GM12872 (cell line): Measurements from ENCODE around the gene DLGAP1.

Source experiments
- CTCF ChIP-seq: IDR thresholded peaks from 3 replicates; pipeline ENCODE4 v1.5.1; 2011; ENCODE audit warnings: low read depth, mild to moderate bottlenecking, low read length, moderate library complexity; ENCODE audit not compliant: insufficient read depth

DLGAP1 gene

DNA sequence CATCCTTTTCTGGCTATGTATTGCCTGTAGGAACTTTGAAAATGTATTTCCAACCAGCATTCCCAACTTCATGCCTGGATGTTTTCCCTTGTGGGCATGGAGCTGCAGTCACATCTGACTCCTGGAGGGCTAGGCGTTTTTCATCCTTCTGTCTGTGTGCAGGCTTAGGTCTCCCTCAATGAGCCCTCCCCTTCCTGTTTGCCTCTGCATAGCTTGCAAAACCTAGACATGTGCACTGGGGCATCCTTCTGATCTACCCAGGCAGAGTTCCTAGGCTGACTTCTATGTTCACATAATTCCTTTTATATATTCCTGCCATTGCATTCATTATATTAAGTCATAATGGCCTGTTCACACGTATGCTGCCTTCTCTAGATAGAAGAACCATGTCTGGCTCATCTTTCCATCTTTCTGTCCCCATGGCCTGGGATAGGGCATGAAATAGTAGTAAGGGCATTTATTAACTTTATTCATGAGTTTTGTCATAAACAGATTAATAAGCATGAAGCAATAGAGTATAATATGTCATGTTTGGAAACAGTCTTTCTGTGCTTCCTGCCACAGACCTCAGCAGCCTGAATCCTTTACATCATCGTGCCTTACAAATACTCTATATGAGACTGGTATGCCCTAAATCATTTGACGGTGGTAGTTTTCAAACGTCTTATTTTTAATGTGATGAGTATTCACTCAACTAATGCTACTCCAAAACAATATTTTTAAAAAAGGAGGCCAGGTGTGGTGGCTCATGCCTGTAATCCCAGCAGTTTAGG lies 809.5 kb downstream of the DLGAP1 start:
- TF ChIP-seq CTCF, result no peak

DNA sequence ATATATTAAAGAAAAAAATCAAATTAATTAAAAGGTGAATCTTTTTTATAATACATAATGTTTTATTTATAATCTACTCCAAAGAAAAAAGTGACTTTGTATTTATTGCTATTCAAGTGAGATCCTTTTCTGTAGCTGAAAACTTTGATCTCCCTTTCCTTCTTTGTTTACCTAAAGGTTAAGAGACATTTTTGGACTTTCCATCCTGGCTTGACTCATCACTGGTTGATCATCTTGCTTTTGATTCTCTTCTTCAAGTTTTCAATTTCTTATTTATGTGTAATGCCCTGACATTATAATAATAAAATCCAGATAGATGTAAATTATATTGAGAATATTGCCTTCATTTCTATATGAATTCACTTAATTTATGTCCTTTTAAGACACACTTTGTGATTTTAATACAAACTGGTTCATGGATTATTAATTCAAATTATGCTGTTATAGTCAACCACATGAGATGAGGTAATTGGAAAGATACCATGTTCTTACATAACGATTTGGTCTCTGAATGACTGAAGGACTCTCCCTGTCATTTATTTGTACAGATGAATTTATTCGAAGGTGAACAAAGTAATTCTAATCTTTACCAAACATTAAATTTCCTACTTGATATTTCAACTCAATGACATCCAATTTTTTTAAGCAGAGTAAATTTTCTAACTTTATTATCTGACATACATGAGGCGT lies 820.7 kb downstream of the DLGAP1 start:
- no peak for TF ChIP-seq CTCF

- no peak for TF ChIP-seq CTCF
Measured at GRCh38 chr18:3631887-3632286, 823.2 kb downstream of the DLGAP1 start.

DNA sequence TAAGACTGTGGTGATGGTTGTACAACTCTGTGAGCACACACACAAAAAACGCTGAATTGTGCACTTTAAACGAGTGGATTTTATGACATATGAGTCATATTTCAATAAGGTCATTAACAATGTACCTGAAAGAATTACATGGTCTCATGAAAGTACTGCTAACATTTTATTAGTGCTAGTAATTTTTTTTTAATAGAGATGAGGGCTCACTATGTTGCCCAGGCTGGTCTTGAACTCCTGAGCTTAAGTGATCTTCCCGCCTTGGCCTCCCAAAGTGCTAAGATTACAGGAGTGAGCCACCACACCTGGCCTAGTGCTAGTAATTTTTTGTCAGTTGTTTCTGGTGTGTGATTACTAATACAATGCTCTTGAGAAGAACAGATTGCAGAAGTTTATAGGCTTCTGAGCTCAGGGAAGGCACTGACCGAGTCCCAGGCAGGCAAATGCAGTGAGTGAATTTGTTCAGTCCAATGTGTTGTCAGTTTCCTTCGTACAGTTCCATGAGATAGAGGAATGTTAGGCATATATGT lies 828.1 kb downstream of the DLGAP1 start:
- no peak for TF ChIP-seq CTCF

DNA sequence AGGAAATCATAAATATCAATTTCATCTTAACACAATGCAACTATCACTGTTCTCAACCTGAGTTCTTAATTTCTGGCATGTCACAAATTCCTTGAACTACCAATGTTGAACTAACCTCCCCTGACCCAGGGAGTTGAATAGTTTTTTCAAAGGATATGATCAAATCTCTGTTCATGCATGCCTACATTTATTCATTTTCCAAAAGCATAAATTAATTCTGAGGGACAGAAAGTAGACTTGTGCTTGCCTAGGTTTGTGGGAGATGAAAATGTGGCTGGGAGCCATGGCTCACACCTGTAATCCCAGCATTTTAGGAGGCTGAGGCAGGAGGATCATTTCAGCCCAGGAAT lies 829.4 kb downstream of the DLGAP1 start:
- no peak for TF ChIP-seq CTCF

DNA sequence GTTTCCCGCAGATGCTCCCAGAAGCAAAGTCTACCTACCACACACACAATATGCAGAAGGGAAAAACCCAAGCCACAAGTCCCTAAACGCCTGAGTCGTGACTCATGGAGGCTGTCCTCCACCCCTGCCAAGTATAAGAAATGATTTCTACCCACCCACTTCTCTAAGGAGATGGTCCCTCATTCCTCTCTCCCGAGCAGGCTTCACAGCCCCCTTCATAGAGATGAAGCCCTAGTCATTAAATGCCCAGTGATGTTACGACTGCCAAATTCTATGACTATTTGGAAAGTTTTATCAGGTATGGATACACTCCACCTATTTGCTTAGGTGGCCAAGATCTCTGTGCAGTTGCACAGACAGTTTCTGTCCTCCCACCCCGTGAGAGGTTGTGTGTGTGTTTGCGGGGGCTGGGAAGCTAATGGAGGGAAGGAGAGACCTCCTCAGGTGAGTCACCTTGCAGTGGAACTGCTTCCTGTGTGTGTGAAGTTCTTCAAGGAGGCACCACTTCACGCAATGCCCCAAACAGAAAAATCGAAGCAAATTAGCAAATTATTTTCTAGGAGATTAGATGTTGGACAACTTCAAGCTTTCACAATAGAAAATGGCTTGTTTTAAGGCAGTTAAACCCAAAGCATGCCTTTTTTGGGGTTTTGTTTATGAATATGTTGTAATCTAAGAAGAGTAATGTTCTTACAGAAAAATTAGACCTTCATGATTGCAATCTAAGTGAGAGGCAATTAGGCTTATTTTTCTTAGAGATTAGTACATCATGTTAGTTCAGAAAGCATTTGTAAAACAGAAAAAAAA lies 830.0 kb downstream of the DLGAP1 start:
- no peak for TF ChIP-seq CTCF

GRCh38 chr18:3624546-3624934 lies 830.6 kb downstream of the DLGAP1 start:
- TF ChIP-seq CTCF, result no peak
